Measurements from ENCODE around the gene NRL. TPM values are rescaled to one million over a fixed set of nuclear protein-coding genes. Genes with fewer than 3 reads are reported as not detected.
"Not testable (repeated sequence)": the region's sequence is repeated elsewhere in the genome, so short reads cannot be mapped to it uniquely, and the experiment has no call there.

NRL gene
- total RNA-seq, 2 experiments from 2014 or later: 2.1 to 2.4 TPM

DNA sequence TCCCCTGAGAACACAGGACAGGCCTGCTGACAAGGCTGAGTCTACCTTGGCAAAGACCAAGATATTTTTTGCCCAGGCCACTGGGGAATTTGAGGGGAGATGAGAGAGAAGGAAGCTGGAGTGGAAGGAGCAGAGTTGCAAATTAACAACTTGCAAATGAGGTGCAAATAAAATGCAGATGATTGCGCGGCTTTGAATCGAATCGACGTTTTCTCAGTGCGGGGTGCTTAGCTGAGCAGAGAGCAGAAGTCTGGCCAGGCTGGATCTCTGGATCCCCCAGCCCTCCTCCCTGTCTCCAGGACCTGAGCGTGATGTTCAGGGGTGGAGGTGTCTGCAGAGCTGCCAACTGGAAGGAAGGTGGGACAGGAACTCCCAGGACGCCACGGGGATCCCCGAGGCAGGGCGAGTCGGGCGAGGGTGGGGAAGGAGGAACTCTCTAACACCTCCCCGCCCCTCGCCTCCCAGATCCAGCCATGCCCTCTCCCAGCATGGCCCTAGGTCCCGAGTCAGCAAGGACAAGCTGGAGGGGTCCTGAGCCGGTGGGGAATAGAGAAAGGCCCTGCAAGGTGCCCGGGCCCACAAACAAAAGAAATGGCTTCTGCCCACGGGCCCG is 63.5 kb downstream of the NRL start:
- H3K9me3 Mint-ChIP-seq: no peaks in the 10 kb centered on the region
- H3K4me3 Mint-ChIP-seq: peak overlapping the region; percentile 69
- no peak overlapping the region for H3K27ac Mint-ChIP-seq
- ChIA-PET POLR2A (interaction anchor here (1.2 to 3.9 kb wide), 7 partner anchors 9 to 164 kb away, joined by 3 to 23 read pairs (median 4); partner anchors contain the start of genes DCAF11, IRF9, MDP1 and NRL), CTCF (interaction anchor here (0.6 to 1.8 kb wide), 8 partner anchors 9 to 257 kb away, joined by 3 to 13 read pairs (median 4); partner anchors contain the start of genes CIDEB, DCAF11, DHRS4 and NRL)
- H3K4me1 Mint-ChIP-seq: peaks cover 23% of the 10 kb centered on the region
- H3K36me3 Mint-ChIP-seq (ENCODE audit: low read depth): no peaks in the 10 kb centered on the region
- H3K27me3 Mint-ChIP-seq: peaks cover 30% of the 10 kb centered on the region
- peak; percentile 22 for DNase-seq

DNA sequence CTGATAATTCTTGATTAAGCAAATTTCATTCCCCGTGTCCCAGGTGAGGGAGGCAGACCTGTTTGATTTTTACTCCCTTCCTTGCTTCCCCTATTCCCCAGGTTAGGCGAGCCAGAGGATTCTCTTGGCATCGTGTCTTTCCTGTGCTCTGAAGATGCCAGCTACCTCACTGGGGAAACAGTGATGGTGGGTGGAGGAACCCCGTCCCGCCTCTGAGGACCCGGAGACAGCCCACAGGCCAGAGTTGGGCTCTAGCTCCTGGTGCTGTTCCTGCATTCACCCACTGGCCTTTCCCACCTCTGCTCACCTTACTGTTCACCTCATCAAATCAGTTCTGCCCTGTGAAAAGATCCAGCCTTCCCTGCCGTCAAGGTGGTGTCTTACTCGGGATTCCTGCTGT is 64.0 kb downstream of the NRL start:
- H3K9me3 Mint-ChIP-seq; H3K27ac Mint-ChIP-seq; DNase-seq; H3K36me3 Mint-ChIP-seq (ENCODE audit: low read depth): not testable (repeated sequence)
- POLR2A ChIA-PET: interaction anchor here (1.3 to 3.9 kb wide), 3 partner anchors 43 to 95 kb away, joined by 3 to 23 read pairs (median 4); partner anchors contain the start of genes PCK2 and PSME2
- Mint-ChIP-seq H3K27me3 (peaks cover 34% of the 10 kb centered on the region), H3K4me1 (peaks cover 23% of the 10 kb centered on the region), H3K4me3 (peak overlapping the region; percentile 69)
- CTCF ChIA-PET: interaction anchor here (1.3 to 1.7 kb wide), 2 partner anchors 64 to 98 kb away, joined by 3 to 5 read pairs; partner anchors contain the start of genes DCAF11, DHRS4 and NRL

DNA sequence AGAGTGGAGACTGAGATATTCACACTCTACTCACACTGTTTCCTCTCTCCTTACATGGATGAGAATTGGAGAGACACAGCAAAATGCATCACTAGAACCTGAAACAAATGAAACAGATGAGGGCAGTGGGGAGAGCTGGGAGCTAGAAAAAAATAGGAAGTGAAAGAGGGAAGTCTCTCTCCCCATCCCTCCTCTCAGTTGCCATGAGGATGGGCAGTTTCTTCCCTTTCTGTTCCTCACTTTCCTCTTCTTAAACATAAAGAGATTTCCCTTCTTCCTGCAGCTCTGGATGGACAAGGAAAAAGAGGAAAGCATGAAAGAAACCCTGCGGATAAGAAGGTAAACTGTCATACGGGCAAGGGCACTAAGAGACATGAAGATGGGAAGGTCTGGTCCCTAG is 65.7 kb downstream of the NRL start:
- DNase-seq; CTCF ChIA-PET; H3K9me3 Mint-ChIP-seq; H3K27ac Mint-ChIP-seq; H3K36me3 Mint-ChIP-seq (ENCODE audit: low read depth); H3K4me3 Mint-ChIP-seq: not testable (repeated sequence)
- H3K4me1 Mint-ChIP-seq: peaks cover 23% of the 10 kb centered on the region
- peaks cover 37% of the 10 kb centered on the region for H3K27me3 Mint-ChIP-seq
- POLR2A ChIA-PET: interaction anchor here (3.9 kb wide), 1 partner anchor 45 kb away, joined by 23 read pairs; the partner anchor contains the start of gene PCK2

DNA sequence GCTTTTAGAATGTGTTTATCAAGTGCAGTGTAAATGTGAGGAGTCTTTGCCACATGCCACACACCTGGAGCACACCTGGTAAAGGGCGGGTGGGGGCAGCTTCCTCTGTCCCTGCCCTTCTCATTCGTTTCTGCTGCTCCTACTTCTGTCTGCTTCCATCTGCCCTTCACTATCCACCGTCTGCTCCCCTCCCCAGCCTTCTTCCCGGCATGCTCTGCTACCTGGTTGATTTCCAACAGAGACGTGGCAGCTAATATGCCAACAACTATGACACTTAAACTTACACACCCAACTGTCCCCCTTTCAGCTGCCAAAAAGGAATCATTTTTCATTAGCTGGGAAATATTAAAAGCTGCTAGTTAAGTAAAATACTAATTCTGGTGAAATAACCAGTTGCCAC is 72.0 kb downstream of the NRL start:
- POLR2A ChIA-PET: interaction anchor here (0.5 to 0.9 kb wide), 2 partner anchors 9 to 247 kb away, joined by 3 to 4 read pairs; partner anchors contain the start of gene CARMIL3

DNA sequence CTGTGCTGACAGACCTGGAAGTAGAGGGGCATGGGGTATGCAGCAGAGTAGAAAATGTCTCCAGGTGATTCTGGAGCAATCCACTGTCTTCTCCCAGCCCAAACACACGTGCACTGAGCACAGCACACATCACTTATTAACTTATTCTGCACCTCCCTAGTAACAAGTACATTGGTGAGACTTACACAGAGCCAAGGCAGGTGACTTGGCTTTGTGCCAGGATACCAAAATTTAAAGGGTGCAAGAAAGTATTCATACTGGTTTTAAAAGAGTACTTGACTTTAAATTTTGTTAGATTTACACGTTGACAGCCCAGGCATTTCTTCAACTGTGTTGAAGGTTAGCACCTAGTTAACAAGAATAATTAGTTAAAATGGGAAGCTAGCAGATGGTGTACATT is 74.1 kb downstream of the NRL start:
- Mint-ChIP-seq H3K27ac (no peak overlapping the region), H3K27me3 (peaks cover 10% of the 10 kb centered on the region), H3K4me3 (no peak overlapping the region), H3K9me3 (no peaks in the 10 kb centered on the region), H3K36me3 (ENCODE audit: low read depth) (no peaks in the 10 kb centered on the region), H3K4me1 (peaks cover 13% of the 10 kb centered on the region)
- CTCF ChIA-PET: no interaction called here
- POLR2A ChIA-PET: no interaction called here
- DNase-seq: no peak

More for the DNA sequence above, 72.0 kb downstream of the NRL start:
- Mint-ChIP-seq H3K4me1 (no peaks in the 10 kb centered on the region), H3K27ac (no peak overlapping the region), H3K36me3 (ENCODE audit: low read depth) (no peaks in the 10 kb centered on the region), H3K9me3 (no peaks in the 10 kb centered on the region), H3K27me3 (peaks cover 18% of the 10 kb centered on the region), H3K4me3 (no peak overlapping the region)
- no peak for DNase-seq
- CTCF ChIA-PET: interaction anchor here (0.7 to 1.9 kb wide), 2 partner anchors 8 to 66 kb away, joined by 4 to 5 read pairs; no protein-coding TSS in a partner anchor

DNA sequence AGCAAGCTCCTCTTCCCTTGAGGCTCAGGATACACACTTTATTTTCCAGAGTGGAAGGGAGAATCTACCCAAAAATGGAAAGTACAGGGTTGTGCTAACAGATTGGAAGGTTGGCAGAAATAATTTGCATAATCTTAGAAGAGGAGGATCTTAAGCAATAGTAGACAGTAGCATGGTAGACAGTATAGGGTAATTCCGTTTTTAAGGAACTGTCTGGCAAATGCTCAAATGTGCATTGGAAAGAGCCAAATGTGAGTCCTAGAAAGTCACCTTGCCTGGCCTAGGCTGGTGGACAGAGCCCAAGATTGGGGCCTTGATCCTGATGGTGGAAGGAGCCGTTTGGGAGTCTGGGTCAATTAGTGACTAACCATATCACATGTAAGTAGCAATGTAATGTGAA is 76.1 kb downstream of the NRL start:
- no peaks in the 10 kb centered on the region for H3K36me3 Mint-ChIP-seq (ENCODE audit: low read depth)
- H3K4me3 Mint-ChIP-seq: no peak overlapping the region
- POLR2A ChIA-PET: no interaction called here
- no peak overlapping the region for H3K27ac Mint-ChIP-seq
- H3K9me3 Mint-ChIP-seq: no peaks in the 10 kb centered on the region
- no peak for DNase-seq
- peaks cover 14% of the 10 kb centered on the region for H3K4me1 Mint-ChIP-seq
- peaks cover 4% of the 10 kb centered on the region for H3K27me3 Mint-ChIP-seq
- CTCF ChIA-PET: interaction anchor here (0.6 to 1.0 kb wide), 2 partner anchors 70 to 122 kb away, joined by 3 to 4 read pairs; partner anchors contain the start of gene IRF9

DNA sequence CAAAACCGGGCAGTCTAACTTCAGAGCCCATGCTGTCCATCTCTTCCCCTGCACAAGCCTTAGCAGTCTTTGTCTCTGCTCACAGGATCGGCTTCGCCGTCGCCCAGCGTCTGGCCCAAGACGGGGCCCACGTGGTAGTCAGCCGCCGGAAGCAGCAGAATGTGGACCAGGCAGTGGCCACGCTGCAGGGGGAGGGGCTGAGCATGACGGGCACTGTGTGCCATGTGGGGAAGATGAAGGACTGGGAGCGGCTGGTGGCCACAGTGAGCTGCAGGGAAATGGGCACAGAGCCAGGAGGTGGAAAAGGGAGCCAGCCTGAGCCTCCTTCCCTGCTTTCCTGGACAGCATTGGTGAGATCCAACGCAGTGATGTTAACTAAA is 77.1 kb downstream of the NRL start:
- peaks cover 3% of the 10 kb centered on the region for H3K27me3 Mint-ChIP-seq

DNA sequence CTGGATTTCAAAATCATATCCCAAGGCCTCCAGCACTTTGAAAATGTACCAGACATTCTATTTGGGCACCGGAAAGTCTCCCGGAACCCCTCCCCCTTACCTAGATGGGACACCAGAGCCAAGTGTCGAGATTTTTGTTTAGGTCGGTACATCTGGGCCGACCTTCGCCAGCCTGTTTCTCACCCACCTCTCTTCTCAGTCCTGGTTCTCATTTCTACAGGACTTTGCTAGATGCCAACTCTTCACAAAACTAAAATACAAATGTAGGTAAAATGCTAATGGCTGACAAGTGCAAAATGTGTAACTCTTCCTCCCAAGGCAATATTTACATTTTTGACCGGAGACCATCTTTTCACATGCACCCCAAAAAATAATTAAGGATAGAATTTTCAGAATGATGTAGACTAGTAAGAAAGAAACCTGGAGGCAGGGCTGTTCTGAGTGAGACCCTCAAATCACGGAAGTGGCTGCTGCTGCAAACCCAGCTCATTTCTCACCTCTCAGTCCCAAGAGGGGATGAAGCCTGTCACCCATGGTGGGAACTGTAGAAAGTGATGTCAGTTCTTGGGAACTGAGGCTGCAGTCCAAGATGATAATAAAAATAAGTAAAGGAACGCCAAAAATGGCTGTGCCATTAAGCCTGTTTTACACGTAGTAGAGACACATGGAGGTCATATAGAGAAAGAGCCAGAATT is 77.6 kb downstream of the NRL start:
- not testable (repeated sequence) for DNase-seq; H3K27me3 Mint-ChIP-seq; H3K36me3 Mint-ChIP-seq (ENCODE audit: low read depth); H3K9me3 Mint-ChIP-seq
- ChIA-PET POLR2A (interaction anchor here (1.2 kb wide), 1 partner anchor 77 kb away, joined by 5 read pairs; the partner anchor contains the start of genes DCAF11 and NRL), CTCF (interaction anchor here (1.2 kb wide), 1 partner anchor 124 kb away, joined by 4 read pairs; the partner anchor contains the start of gene IRF9)
- Mint-ChIP-seq H3K4me3 (peak overlapping the region; percentile 97), H3K4me1 (peaks cover 14% of the 10 kb centered on the region), H3K27ac (peak overlapping the region; percentile 80)

More for the DNA sequence above, 77.1 kb downstream of the NRL start:
- CTCF ChIA-PET: interaction anchor here (1.0 kb wide), 1 partner anchor 71 kb away, joined by 4 read pairs; no protein-coding TSS in a partner anchor
- DNase-seq: no peak
- POLR2A ChIA-PET: no interaction called here
- Mint-ChIP-seq H3K4me3 (no peak overlapping the region), H3K4me1 (peaks cover 14% of the 10 kb centered on the region), H3K36me3 (ENCODE audit: low read depth) (peaks cover under 1% of the 10 kb centered on the region), H3K27ac (no peak overlapping the region), H3K9me3 (peaks cover 5% of the 10 kb centered on the region)

DNA sequence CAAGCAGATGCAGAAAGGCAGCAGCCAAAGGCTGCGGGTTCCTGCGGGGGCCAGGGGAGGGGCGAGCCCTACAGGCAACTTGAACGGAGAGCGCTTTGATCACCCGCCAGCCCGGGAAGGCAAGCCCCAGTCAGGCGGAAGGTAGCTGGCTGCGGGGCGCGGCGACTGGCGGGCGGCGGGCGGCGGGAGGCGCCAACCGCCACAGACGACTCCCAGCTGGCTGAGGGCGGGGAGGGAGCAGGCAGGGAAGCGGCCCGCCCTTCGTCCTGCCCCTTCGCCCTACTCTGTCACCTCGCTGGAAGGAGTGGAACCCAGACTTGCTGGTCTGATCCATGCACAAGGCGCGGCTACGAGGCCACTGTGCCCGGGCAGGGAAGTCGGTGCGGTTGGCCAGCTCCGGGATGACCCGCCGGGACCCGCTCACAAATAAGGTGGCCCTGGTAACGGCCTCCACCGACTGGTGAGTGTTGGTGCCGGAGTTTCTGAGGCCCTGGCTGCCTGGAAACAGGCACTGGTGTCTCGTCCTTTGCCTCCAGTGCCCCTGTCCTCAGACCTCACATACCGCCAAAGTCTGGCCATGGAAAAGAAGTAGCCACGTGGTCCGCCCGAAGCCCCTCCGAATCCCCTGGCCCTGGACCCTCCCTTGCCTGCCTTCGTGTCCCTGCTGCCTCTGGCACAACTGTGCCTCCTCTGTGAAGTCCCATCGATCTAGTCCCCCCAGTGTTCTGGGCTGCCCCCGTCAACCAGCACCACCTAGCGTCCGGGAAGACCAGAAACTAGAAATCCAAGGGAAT is 78.4 kb downstream of the NRL start:
- ChIA-PET CTCF (interaction anchor here (0.6 to 1.2 kb wide), 8 partner anchors 10 to 800 kb away, joined by 3 to 6 read pairs (median 4); partner anchors contain the start of genes CARMIL3 and IRF9), POLR2A (interaction anchor here (1.1 to 1.5 kb wide), 3 partner anchors 45 to 78 kb away, joined by 3 to 5 read pairs (median 5); partner anchors contain the start of genes DCAF11 and NRL)
- peaks cover 15% of the 10 kb centered on the region for H3K9me3 Mint-ChIP-seq
- H3K36me3 Mint-ChIP-seq (ENCODE audit: low read depth): peaks cover 3% of the 10 kb centered on the region
- peak overlapping the region; percentile 80 for H3K27ac Mint-ChIP-seq
- peaks cover 14% of the 10 kb centered on the region for H3K4me1 Mint-ChIP-seq
- peak overlapping the region; percentile 97 for H3K4me3 Mint-ChIP-seq
- H3K27me3 Mint-ChIP-seq: no peaks in the 10 kb centered on the region
- DNase-seq: peak; percentile 72

DNA sequence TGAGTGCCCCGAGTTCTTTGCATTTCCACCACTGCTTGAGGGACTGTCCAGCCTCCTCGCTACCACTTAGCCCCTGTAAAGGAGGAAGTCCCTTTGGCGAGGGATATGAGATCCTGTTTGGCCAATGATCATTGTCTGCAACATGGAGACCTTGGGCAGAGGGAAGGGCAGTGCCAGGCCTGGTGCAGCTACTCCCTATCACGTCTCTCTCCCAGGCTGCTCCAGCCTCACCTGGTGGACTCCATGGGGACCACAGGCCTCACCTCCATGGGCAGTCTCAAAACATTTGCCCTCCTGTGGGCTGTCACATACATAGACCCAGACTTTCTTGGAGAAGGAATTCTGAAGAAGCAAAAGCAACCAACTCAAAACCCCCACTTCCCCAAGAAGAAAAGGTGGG is 79.0 kb downstream of the NRL start:
- ChIA-PET CTCF (interaction anchor here (0.8 to 1.2 kb wide), 7 partner anchors 10 to 431 kb away, joined by 3 to 6 read pairs (median 3); partner anchors contain the start of genes CARMIL3 and IRF9), POLR2A (interaction anchor here (1.1 to 1.5 kb wide), 3 partner anchors 45 to 78 kb away, joined by 3 to 5 read pairs (median 5); partner anchors contain the start of genes DCAF11 and NRL)
- Mint-ChIP-seq H3K4me1 (peaks cover 15% of the 10 kb centered on the region), H3K9me3 (peaks cover 20% of the 10 kb centered on the region), H3K4me3 (peak overlapping the region; percentile 97), H3K27ac (peak overlapping the region; percentile 31)
- DNase-seq; H3K27me3 Mint-ChIP-seq; H3K36me3 Mint-ChIP-seq (ENCODE audit: low read depth): not testable (repeated sequence)

DNA sequence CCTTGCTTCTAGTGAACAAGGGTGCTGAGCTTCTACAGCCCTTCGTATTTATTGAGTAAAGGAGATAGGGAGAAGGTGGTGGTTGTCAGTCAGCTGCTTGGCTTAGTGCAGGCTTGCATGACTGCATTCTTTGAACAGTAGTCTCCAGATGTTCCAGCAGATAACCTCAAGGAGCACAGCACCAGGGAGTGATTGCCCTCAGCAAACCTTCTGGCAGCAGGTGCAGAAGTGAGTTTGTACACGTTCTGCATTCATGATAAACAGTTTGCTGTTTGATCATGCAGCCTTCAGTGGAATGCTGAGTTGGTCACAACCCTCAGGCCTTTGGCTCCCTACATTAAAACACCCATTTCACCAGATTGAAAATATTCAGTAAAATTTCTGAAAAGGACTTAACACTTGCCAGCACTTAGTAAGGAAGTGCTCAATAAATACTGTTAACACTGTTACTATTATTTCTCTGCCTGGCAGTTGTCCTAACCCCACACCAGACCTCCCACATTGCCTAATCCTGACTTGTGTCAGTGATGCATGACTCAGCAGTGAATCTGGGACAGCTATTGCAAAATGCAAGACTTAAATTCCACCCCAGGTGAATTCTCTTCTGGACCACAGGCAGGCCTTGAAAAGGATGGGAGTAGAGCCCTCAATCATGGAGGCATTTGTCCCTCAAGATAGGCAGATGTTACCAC is 81.9 kb downstream of the NRL start:
- Mint-ChIP-seq H3K27me3 (peaks cover 6% of the 10 kb centered on the region), H3K36me3 (ENCODE audit: low read depth) (peaks cover 3% of the 10 kb centered on the region), H3K4me1 (peaks cover 15% of the 10 kb centered on the region), H3K9me3 (peaks cover 20% of the 10 kb centered on the region), H3K27ac (no peak overlapping the region), H3K4me3 (no peak overlapping the region)
- POLR2A ChIA-PET: no interaction called here
- DNase-seq: no peak
- CTCF ChIA-PET: interaction anchor here (0.6 kb wide), 1 partner anchor 14 kb away, joined by 3 read pairs; no protein-coding TSS in a partner anchor

DNA sequence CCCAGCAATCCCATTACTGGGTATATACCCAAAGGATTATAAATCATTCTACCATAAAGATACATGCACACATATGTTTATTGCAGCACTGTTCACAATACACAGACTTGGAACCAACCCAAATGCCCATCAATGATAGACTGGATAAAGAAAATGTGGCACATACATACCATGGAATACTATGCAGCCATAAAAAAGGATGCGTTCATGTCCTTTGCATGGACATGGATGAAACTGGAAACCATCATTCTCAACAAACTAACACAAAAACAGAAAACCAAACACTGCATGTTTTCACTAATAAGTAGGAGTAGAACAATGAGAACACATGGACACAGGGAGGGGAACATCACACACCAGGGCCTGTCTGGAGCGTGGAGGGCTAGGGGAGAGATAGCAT is 83.4 kb downstream of the NRL start:
- H3K4me1 Mint-ChIP-seq; H3K27ac Mint-ChIP-seq; CTCF ChIA-PET; H3K36me3 Mint-ChIP-seq (ENCODE audit: low read depth); H3K4me3 Mint-ChIP-seq; DNase-seq; POLR2A ChIA-PET: not testable (repeated sequence)
- Mint-ChIP-seq H3K9me3 (peaks cover 20% of the 10 kb centered on the region), H3K27me3 (peaks cover 20% of the 10 kb centered on the region)
